GM15510 (cell line): Measurements from ENCODE around the gene OR13C5.

Experiments
- POLR2A ChIP-seq: IDR thresholded peaks from 3 replicates; pipeline ENCODE4 v1.6.1; 2011; ENCODE audit warnings: borderline replicate concordance; ENCODE audit not compliant: insufficient read length; ENCODE audit errors: extremely low read depth

The OR13C5 gene

GRCh38 chr9:104568868-104569267 is 30.3 kb downstream of the OR13C5 start, which contains the start of gene OR13C8:
OR13C8 (plus strand) TSS chr9:104569168; CDS start chr9:104569168, 0 bp downstream.
- TF ChIP-seq POLR2A: no peak

GRCh38 chr9:104564358-104564757 is 34.9 kb downstream of the OR13C5 start:
- no peak for TF ChIP-seq POLR2A

- TF ChIP-seq POLR2A: no peak
These were observed 42.2 kb downstream of the OR13C5 start for GRCh38 chr9:104556830-104557634.

DNA sequence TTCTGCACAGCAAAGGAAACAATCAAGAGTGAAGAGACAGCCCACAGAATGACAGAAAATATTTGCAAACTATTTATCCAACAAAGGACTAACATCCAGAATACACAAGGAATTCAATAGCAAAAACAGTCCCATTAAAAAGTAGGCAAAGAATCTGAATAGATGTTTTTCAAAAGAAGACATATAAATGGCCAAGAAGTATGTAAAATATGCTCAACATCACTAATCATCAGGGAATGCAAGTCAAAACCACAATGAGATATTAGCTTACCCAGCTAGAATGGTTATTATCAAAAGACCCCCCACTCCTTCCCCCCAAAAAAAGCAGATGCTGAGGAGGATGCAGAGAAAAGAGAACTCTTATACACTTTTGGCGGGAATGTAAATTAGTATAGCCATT is 43.7 kb downstream of the OR13C5 start:
- TF ChIP-seq POLR2A: no peak

DNA sequence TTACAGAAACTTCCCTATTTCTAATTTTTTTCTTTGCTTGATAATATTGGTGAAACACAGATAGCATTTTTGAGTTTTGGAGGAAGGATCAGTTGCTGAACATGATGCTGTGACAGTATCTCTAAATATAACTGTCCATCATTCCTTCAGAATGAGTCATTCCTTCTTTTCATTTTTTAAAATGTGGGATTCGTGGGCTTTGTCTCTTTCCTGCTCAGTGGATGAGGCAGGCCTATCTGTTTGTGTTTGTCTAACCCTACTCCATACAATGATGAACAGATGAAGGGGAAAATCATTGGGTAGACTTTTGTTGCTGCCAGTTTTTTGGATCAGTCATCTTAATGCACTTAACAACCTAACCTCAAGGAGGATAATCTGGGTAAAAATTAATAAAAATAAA is 46.0 kb downstream of the OR13C5 start:
- TF ChIP-seq POLR2A: no peak
